H9 (cell line): ENCODE measurements around the gene NTMT1. TPM values are rescaled to one million over a fixed set of nuclear protein-coding genes. Genes with fewer than 3 reads are reported as not detected.

Experiments used
- DNase-seq: peaks from one replicate; pipeline ENCODE4 v3.0.0-alpha.2; 2017
- H2AFZ ChIP-seq: one replicate; pipeline ENCODE4 v1.6.1; 2013; ENCODE audit warnings: mild to moderate bottlenecking, low read length, control low read depth, moderate library complexity
- H2AK5ac ChIP-seq: 2 replicates; pipeline ENCODE4 v1.6.1; 2013; ENCODE audit warnings: low read length, control low read depth, mixed read lengths; ENCODE audit not compliant: insufficient read length
- H2BK120ac ChIP-seq: one replicate; pipeline ENCODE4 v1.6.1; 2013; ENCODE audit warnings: low read depth, mild to moderate bottlenecking, low read length, control low read depth, inconsistent platforms; ENCODE audit not compliant: poor library complexity, severe bottlenecking
- H2BK12ac ChIP-seq: 2 replicates; pipeline ENCODE4 v1.6.1; 2013; ENCODE audit warnings: low read length, control low read depth, mixed read lengths, low read depth; ENCODE audit not compliant: insufficient read length
- H2BK15ac ChIP-seq: 2 replicates; pipeline ENCODE4 v1.6.1; 2013; ENCODE audit warnings: low read depth, low read length, control low read depth
- H2BK20ac ChIP-seq: one replicate; pipeline ENCODE4 v1.6.1; 2013; ENCODE audit warnings: low read depth, mild to moderate bottlenecking, low read length, control low read depth, inconsistent platforms; ENCODE audit not compliant: poor library complexity, severe bottlenecking
- H2BK5ac ChIP-seq: 2 replicates; pipeline ENCODE4 v1.6.1; 2013; ENCODE audit warnings: low read length, control low read depth, mixed read lengths; ENCODE audit not compliant: insufficient read length
- H3K14ac ChIP-seq: 2 replicates; pipeline ENCODE4 v1.6.1; 2013; ENCODE audit warnings: low read length, control low read depth; ENCODE audit not compliant: insufficient read depth
- H3K18ac ChIP-seq: 2 replicates; pipeline ENCODE4 v1.6.1; 2013; ENCODE audit warnings: low read depth, mild to moderate bottlenecking, mixed read lengths, low read length, control low read depth; ENCODE audit not compliant: insufficient read length
- H3K23ac ChIP-seq: 2 replicates; pipeline ENCODE4 v1.6.1; 2013; ENCODE audit warnings: low read length, control low read depth, mixed read lengths, low read depth; ENCODE audit not compliant: insufficient read length
- H3K23me2 ChIP-seq: 2 replicates; pipeline ENCODE4 v1.6.1; 2013; ENCODE audit warnings: low read depth, mild to moderate bottlenecking, mixed read lengths, low read length, control low read depth; ENCODE audit not compliant: insufficient read length, poor library complexity, severe bottlenecking
- H3K27ac ChIP-seq: 2 replicates; pipeline ENCODE4 v1.5.1; 2013; ENCODE audit warnings: low read length, control low read depth, mixed read lengths, low read depth; ENCODE audit not compliant: insufficient read length
- H3K27me3 ChIP-seq: 2 replicates; pipeline ENCODE4 v1.6.1; 2013; ENCODE audit warnings: low read length, control low read depth, inconsistent platforms; ENCODE audit not compliant: insufficient read depth
- H3K4ac ChIP-seq: 2 replicates; pipeline ENCODE4 v1.6.1; 2013; ENCODE audit warnings: low read depth, mild to moderate bottlenecking, control low read depth, inconsistent platforms, low read length, moderate library complexity
- H3K4me1 ChIP-seq: 2 replicates; pipeline ENCODE4 v1.6.1; 2013; ENCODE audit warnings: low read length, control low read depth, inconsistent platforms; ENCODE audit not compliant: insufficient read depth
- H3K4me2 ChIP-seq: 2 replicates; pipeline ENCODE4 v1.6.1; 2013; ENCODE audit warnings: low read length, control low read depth, mixed read lengths; ENCODE audit not compliant: insufficient read length, insufficient read depth
- H3K56ac ChIP-seq: 2 replicates; pipeline ENCODE4 v1.6.1; 2013; ENCODE audit warnings: low read depth, mild to moderate bottlenecking, mixed read lengths, low read length, control low read depth; ENCODE audit not compliant: insufficient read length
- H3K79me1 ChIP-seq: 2 replicates; pipeline ENCODE4 v1.6.1; 2013; ENCODE audit warnings: low read depth, mild to moderate bottlenecking, moderate library complexity, low read length, control low read depth, inconsistent platforms; ENCODE audit not compliant: insufficient read depth, poor library complexity, severe bottlenecking
- H3K79me2 ChIP-seq: 2 replicates; pipeline ENCODE4 v1.6.1; 2013; ENCODE audit warnings: low read length, control low read depth, inconsistent platforms; ENCODE audit not compliant: insufficient read depth
- H3K9ac ChIP-seq: 2 replicates; pipeline ENCODE4 v1.6.1; 2013; ENCODE audit warnings: low read length, control low read depth, mixed read lengths; ENCODE audit not compliant: insufficient read length; ENCODE audit errors: extremely low read depth
- H3K9me3 ChIP-seq: one replicate; pipeline ENCODE4 v1.6.1; 2013; ENCODE audit warnings: low read depth, low read length, inconsistent platforms; ENCODE audit not compliant: control insufficient read depth
- H3T11ph ChIP-seq: one replicate; pipeline ENCODE4 v1.6.1; 2013; ENCODE audit warnings: mild to moderate bottlenecking, low read length, control low read depth, inconsistent platforms
- H4K20me1 ChIP-seq: one replicate; pipeline ENCODE4 v1.6.1; 2013; ENCODE audit not compliant: control insufficient read depth, insufficient read length, insufficient read depth
- H4K5ac ChIP-seq: 2 replicates; pipeline ENCODE4 v1.6.1; 2013; ENCODE audit warnings: low read depth, mild to moderate bottlenecking, mixed read lengths, low read length, control low read depth; ENCODE audit not compliant: insufficient read length
- H4K8ac ChIP-seq: replicated peaks from 2 replicates; pipeline ENCODE4 v1.6.1; 2013; ENCODE audit warnings: low read length, control low read depth, mixed read lengths, low read depth; ENCODE audit not compliant: insufficient read length
- H4K91ac ChIP-seq: 2 replicates; pipeline ENCODE4 v1.6.1; 2013; ENCODE audit warnings: low read depth, mild to moderate bottlenecking, moderate library complexity, mixed read lengths, low read length, control low read depth; ENCODE audit not compliant: insufficient read length
- H3K27ac Mint-ChIP-seq, 3 experiments: 2 replicates in 2 of 3; 3 replicates in 1 of 3; pipeline ENCODE4 v1.8.0; 2020 to 2021; ENCODE audit warnings: mixed read lengths in 3 of 3, mild to moderate bottlenecking in 1 of 3, moderate library complexity in 1 of 3
- H3K27me3 Mint-ChIP-seq: 2 replicates; pipeline ENCODE4 v1.8.0; 2021; ENCODE audit warnings: low read depth, mild to moderate bottlenecking, moderate library complexity, mixed read lengths
- H3K36me3 Mint-ChIP-seq, 3 experiments: 2 replicates in 2 of 3; 3 replicates in 1 of 3; pipeline ENCODE4 v1.8.0; 2020 to 2021; ENCODE audit warnings: low read depth in 3 of 3, mixed read lengths in 3 of 3; ENCODE audit not compliant: insufficient read depth in 1 of 3
- H3K4me1 Mint-ChIP-seq, 2 experiments: 2 replicates each; pipeline ENCODE4 v1.8.0; 2020; ENCODE audit warnings: mixed read lengths in 2 of 2
- H3K4me3 Mint-ChIP-seq, 2 experiments: 2 replicates in 1 of 2; 3 replicates in 1 of 2; pipeline ENCODE4 v1.8.0; 2020 to 2021; ENCODE audit warnings: mild to moderate bottlenecking in 2 of 2, mixed read lengths in 2 of 2, moderate library complexity in 1 of 2
- H3K9me3 Mint-ChIP-seq, 2 experiments: 2 replicates in 1 of 2; 3 replicates in 1 of 2; pipeline ENCODE4 v1.8.0; 2020; ENCODE audit warnings: mild to moderate bottlenecking in 2 of 2, mixed read lengths in 2 of 2, moderate library complexity in 1 of 2
- CTCF ChIP-seq: fragments of 200-600 bp; sonication (generic); conservative IDR thresholded peaks from 3 replicates; pipeline ENCODE4 v1.8.0; 2021; ENCODE audit warnings: antibody characterized with exemption, mild to moderate bottlenecking
- WGBS: extraction: QIAGEN DNeasy Blood & Tissue Kit; methylation state at CpG from one replicate; pipeline ENCODE4 v1.1.7; 2013; ENCODE audit warnings: missing lambda C conversion rate, low lambda C conversion rate, mixed read lengths; ENCODE audit not compliant: insufficient read length; ENCODE audit errors: extremely low coverage; 5-methylcytosine and 5-hydroxymethylcytosine counted together
- total RNA-seq: library from RNA; stranded (reverse); gene quantifications from 2 replicates; pipeline ENCODE4 v1.2.1, GENCODE V29; 2021

NTMT1 gene
- total RNA-seq, 1 experiment from 2014 or later: 57.9 TPM

DNA sequence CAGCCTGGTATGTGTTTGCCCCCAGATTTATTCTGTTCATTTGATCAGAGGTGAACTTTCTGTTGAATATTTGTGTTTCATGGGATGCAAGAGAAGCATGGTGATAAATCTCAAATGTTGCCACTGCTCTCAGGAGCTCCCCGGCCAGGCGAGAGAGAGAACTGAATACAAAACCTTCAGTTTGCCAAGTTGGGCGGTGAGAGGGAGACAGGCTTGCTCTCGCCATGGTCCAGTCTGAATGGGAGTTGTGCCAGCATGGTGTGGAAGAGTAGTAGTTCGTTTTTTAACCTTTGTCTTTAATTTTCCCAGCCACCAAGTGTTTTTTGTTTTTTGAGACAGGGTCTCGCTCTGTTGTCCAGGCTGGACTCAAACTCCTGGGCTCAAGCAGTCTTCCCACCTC lies 2.7 kb downstream of the NTMT1 start:
- Mint-ChIP-seq H3K4me1 (peaks cover 38 to 46% of the 10 kb centered on the region in 2 experiments), H3K36me3 (peaks cover 8 to 41% (median 36%) of the 10 kb centered on the region in 3 experiments; a peak in 6 of 7 replicates)
- H3K14ac ChIP-seq: no peak overlapping the region

More for the DNA sequence above, 2.7 kb downstream of the NTMT1 start:
- H2BK15ac ChIP-seq: no peak overlapping the region
- H3K18ac ChIP-seq: no peak overlapping the region
- no peaks in the 10 kb centered on the region for H3K9me3 ChIP-seq
- no peak overlapping the region for H4K8ac ChIP-seq
- H3K27ac Mint-ChIP-seq: 0 out of 7 replicates have a peak overlapping the region, but pooled peaks of 1 of the 3 experiments have one; percentile 23
- H3K9ac ChIP-seq: no peak overlapping the region
- H3K79me1 ChIP-seq: peaks cover 11% of the 10 kb centered on the region
- H3K27me3 Mint-ChIP-seq: no peaks in the 10 kb centered on the region
- no peak overlapping the region for H3K4ac ChIP-seq
- H2BK20ac ChIP-seq: no peak overlapping the region
- H2AFZ ChIP-seq: no peak overlapping the region
- WGBS: no CpG with 5 or more reads among the region's 6 CpGs
- H3K27ac ChIP-seq: no peak overlapping the region
- H2BK5ac ChIP-seq: no peak overlapping the region
- no peak overlapping the region for H4K5ac ChIP-seq
- H2BK12ac ChIP-seq: no peak overlapping the region
- H3K23ac ChIP-seq: no peak overlapping the region
- H3K9me3 Mint-ChIP-seq: no peaks in the 10 kb centered on the region
- no peaks in the 10 kb centered on the region for H4K20me1 ChIP-seq
- TF ChIP-seq CTCF: 0 out of 3 replicates have a peak, but pooled peaks have one; percentile 9
- H2AK5ac ChIP-seq: no peak overlapping the region
- H3K79me2 ChIP-seq: peaks cover 63% of the 10 kb centered on the region
- no peak overlapping the region for H2BK120ac ChIP-seq
- no peak overlapping the region for H3T11ph ChIP-seq
- H4K91ac ChIP-seq: no peak overlapping the region
- H3K23me2 ChIP-seq: peaks cover 8% of the 10 kb centered on the region
- no peak for DNase-seq
- H3K27me3 ChIP-seq: no peaks in the 10 kb centered on the region
- H3K56ac ChIP-seq: no peak overlapping the region
- 0 out of 2 replicates have a peak, but pooled peaks cover 2% of the 10 kb centered on the region for H3K4me1 ChIP-seq
- H3K4me2 ChIP-seq: no peak overlapping the region
- H3K4me3 Mint-ChIP-seq: no peak overlapping the region
